Activated CD8-positive, alpha-beta memory T cell treated with anti-CD3 and anti-CD28 coated beads for 1 hour (primary cell): ENCODE results near the gene PDYN.

ENCODE experiments used
- DNase-seq, 2 donors: peaks; one replicate each; pipeline ENCODE4 v3.0.0-alpha.2; 2020; ENCODE audit warnings: low read depth in 1 of 2; ENCODE audit errors: extremely low read depth in 1 of 2

PDYN gene

GRCh38 chr20:1995531-1996310 is 1.9 kb upstream of the PDYN start:
- DNase-seq = no peak

DNA sequence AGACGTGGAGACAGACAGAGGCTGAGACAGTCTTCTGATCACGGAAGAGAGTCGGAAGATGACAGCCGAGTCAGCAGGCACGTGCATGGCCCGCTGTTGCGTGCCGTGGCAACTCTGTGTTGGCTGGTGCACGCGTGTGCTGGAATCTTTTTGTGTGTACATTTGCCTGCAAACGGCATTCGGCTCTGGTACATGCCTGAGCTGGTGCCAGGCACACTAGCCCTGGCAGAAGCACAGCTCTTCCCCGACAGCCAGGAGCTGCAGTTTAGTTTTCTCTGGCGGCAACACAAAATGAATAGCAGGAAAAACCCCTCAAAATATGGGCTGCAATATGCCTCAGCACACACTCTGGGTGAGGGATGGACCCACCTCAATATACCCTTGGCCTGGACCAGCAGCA is 769 bp upstream of the PDYN start:
- no peak for DNase-seq

- DNase-seq = no peak
Measured at GRCh38 chr20:1992359-1993110, 1.3 kb downstream of the PDYN start.

GRCh38 chr20:1987826-1988225 is 6.0 kb downstream of the PDYN start:
- no peak for DNase-seq

DNA sequence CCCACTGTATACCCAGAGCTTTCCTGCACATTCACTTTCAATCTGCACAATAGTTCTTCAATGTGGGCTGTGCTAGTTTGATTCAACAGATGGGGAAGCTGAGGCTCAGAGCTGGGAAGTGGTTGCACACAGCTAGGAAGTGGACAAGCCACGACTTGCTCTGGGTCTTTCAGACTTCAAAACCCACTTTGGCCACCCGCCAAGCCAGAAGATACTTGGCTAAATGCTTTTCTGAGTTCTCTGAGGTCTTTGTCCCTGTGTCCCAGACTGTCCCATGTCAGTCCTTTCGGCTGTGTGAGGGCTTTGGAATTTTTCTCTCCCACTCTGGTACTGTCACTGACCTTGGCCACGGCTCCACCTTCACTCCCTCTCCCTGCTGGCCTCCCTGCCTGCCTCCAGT is 10.6 kb downstream of the PDYN start:
- no peak for DNase-seq

GRCh38 chr20:1982686-1983085 is 11.2 kb downstream of the PDYN start:
- DNase-seq = no peak

DNA sequence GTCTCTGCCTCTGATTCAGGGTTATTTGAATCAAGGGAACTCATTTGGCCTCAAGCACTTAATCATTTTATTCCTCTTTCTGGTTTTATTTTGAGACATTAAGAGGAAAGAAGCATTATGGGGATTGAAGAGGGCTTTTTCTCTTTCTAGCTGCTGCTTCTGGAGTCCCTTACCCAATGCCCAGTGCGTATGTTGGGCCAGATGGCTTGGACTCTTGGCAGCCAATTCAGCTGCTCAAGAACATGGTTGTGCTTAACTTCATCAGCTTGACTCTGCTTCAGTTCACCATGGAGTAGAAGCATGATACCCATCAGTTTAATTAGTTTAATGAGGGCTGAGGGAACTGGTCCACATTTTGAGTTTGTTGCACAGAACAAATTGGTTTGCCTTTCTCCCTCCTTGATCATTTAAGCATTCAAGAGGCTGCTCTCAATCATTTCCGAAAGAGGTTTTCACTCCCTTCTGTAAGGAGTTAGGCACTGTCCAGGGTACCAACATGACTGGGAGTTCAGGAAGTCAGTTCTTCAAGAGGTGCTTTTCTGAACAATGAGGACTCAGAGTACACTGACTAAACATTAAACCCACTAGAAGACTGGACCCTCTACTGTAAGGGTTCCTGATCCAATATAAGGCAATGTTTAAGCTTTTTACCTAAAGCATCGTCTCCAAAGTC is 14.6 kb downstream of the PDYN start:
- DNase-seq = no peak

DNA sequence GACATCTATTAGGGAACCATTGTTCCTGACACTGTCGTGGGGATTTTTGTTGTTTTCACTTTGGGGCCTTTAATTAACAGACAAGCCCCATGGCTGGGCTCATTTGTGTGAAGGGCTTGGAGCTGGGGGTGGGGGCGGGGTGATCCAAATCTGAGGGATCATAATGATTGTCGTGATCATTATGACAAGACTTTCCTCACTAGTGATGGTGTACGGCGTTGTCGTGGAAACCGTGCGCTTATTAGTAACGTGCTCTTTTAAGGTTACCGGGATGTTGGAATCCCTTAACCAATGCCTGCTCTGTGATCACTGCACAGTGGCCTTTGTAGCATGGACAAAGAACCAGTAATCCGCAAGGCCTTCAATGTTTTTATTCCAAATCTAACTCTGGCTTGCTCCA is 18.6 kb downstream of the PDYN start:
- DNase-seq = no peak

DNA sequence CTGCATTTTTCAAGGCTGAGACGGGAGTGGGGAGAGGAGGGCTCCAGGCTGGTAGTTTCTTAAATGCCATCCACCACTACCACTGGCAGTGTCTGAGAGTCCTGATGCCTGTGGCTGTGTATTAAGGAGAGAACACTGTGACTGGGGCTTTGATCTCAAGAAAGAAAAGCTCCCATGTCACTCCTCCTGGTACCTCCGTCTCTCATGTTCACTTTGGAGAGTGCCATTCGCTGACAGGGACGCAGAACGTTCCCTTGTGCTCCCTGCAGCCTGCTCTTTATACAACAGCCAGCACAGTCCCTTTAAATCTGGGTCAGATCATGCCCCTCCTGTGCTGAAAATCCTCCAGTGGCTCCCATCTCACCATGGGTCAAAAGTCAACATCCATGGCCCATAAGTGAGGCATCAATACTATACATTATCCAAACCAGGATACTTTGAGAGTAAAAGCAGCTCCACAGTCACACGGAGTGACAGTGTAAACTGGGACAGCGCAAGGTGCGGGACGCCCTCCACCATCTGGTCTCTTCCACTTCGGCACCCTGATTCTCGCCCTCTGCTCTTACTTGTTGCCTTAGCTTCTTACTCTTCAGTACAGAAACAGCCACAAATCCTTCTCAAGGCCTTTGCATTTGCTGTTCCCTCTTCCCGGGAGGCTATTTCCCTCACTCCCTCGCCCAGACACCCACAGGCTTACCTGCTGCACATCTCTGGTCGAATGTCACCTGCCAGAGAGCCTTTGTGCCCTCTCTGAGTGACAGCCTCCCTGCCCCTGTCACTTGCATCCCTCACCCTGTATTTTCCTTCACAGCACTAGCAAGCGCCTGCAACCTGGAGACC is 20.0 kb downstream of the PDYN start:
- DNase-seq = no peak

DNA sequence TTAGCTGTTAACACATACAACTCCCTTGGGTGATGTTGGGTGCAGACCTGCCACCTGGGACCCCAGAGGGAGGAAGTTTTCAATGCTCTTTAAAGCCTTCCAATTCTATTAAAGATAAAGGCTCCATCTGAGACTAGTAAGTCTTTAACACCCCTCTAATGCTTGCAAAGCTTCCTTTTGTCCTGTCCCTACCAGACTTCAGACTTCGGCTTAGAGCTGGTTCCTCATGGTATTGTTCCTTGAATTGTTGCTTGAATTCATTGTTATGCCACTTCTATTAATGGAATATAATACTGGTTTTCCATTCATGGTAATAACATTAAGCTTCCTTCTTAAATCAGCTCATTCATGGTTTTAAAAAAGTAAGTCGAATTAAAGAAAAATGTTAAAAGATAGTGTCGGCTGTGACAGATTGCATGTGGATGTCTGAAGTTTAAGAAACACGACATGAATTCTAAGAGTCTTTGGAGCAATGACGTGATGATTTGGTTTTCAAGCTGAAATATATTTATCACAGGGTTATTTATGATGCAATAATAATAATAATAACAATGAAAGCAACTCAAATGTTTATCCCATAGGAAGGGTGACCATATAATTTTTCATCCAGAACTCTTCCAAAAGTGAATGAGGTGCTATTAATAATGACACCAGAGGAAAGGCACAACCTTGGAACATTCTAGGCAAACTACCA is 21.8 kb downstream of the PDYN start:
- no peak for DNase-seq

DNA sequence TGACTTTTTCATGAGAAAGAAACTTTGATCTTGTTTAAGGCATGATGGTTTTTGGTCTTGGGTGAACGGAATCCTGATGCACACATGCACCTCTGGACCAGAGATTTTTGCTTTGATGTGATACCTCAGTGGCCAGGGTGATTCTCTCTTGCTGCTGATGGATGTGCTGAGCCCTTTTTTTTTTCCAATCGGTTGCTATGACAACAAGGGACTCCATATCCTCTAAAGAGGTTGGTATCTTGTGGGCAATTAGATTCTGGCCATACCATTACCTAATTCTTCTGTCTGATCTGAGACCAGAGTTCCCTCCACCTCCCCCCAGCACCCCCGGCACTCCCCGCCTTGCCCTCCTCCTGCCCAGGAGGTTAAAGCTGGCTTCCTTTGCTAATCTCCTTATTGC is 24.9 kb downstream of the PDYN start:
- no peak for DNase-seq

GRCh38 chr20:1965520-1966351 is 28.1 kb downstream of the PDYN start:
- DNase-seq = peak; percentile 38 to 65

DNA sequence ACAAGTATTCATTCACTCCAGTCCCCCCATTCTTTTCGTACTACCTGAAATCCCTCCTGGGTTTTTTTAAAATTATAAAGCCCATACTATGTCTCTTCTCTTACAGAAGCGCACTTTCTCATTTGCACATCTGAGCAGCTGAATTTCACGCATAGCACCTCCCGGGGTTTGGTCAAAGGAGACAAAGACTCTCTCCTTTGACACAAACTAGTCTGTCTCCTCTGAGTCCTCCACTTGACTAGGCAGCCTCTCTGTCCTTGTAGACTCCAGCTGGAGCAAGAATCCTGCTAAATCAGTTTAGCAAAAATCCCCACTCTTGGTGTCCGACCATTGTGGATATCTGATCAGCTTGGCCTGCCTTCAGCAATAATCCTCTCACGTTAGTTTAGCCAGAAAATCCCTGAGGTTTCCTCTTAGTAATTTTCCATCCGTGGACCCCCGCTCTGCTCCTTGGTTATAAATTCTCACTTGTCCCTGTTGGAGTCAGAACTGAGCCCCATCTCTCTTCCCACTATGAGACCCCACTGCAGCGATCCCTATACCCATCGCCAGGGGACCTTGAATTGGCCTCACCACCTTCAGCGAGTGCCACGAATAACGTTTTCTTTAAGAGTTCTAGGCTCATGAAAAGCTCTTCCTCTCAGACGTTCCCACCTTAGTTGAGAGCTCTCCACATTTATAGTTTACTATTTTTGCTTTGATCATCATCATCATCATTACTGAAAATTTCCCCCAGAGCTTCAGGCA is 29.0 kb downstream of the PDYN start:
- DNase-seq = no peak

GRCh38 chr20:1964061-1964460 is 29.8 kb downstream of the PDYN start:
- DNase-seq = no peak

DNA sequence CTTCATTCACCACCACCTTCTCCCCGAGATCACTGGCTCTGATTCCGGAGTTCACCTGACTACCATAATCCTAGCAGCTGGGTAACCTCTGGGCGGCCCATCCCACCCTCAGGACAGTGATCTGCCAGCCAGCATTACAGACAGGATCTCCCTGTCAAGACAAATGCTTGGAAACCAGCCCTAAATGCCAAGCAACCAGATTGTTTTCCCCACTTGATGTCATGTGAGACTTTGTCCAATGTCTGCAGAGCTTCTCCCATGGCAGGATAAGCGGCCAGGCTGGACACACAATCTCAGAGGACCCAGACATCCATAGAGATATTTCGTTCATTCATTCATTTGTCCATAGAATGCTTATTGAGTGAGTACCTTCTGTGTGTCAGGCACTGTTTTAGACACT is 32.5 kb downstream of the PDYN start:
- no peak for DNase-seq

GRCh38 chr20:1959156-1959555 is 34.7 kb downstream of the PDYN start:
- no peak for DNase-seq

- no peak for DNase-seq
Measured at GRCh38 chr20:1958426-1958825, 35.4 kb downstream of the PDYN start.

DNA sequence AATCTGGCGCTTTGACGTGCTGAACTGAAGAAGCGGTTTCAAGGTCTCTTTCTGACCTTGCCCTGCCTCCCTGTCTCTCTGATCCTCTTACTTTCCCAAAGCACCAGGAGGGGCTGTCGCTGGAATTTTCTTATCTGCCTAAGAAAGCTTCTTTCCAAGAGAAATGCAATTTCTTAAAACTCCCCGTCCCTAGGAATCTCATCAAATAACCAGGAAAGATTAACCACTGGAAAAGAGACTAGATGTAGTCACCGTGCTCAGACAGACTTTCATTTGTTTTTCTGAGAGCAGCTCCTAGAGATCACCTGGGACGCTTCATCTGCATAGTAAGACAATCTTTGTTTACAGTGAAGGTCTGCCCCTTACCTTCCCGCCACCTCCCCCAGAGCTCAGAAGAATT is 38.6 kb downstream of the PDYN start:
- DNase-seq = no peak

- DNase-seq = no peak
Measured at GRCh38 chr20:1953621-1954020, 40.2 kb downstream of the PDYN start.
